Measurements from ENCODE around the gene THAP2.

GRCh38 chr12:71636704-71637115, 27.4 kb upstream of the THAP2 start:
- no peak for TF ChIP-seq POLR2A (IDR thresholded peaks at IDR 0.05)
- peak; percentile 56 to 73 (median 61) for TF ChIP-seq CTCF (IDR thresholded peaks at IDR 0.05)
- TF ChIP-seq POLR2AphosphoS5 (IDR thresholded peaks at IDR 0.05), result no peak

Data from transverse colon (tissue), 4 donors.